Measurements from ENCODE around the gene ARHGAP10. TPM values are rescaled to one million over a fixed set of nuclear protein-coding genes. Genes with fewer than 3 reads are reported as not detected.

ARHGAP10 gene
- total RNA-seq, 4 donors from 2014 or later = 153 to 404 (median 215) TPM

- Histone ChIP-seq H3K27ac (no peak overlapping the region), H3K4me3 (no peak overlapping the region), H3K36me3 (peaks cover 0 to 7% of the 10 kb centered on the region in 2 donors), H3K9me3 (peaks cover 0 to 4% (median 0%) of the 10 kb centered on the region in 3 donors), H3K27me3 (no peaks in the 10 kb centered on the region), H3K4me1 (no peaks in the 10 kb centered on the region)
- ATAC-seq = no peak
- WGBS, 2 donors (ENCODE audit: low coverage in 1 of 2) = 56 to 71% methylated on average over 4 of the region's 4 CpGs
- TF ChIP-seq CTCF (IDR thresholded peaks at IDR 0.05) (no peak), POLR2AphosphoS5 (IDR thresholded peaks at IDR 0.05) (no peak), EP300 (IDR thresholded peaks at IDR 0.05) (no peak), POLR2A (IDR thresholded peaks at IDR 0.05) (no peak)
Measured at GRCh38 chr4:148101790-148102189, 369.9 kb downstream of the ARHGAP10 start.

GRCh38 chr4:148103597-148104355 is 371.9 kb downstream of the ARHGAP10 start:
- WGBS, 2 donors (ENCODE audit: low coverage in 1 of 2) = 89 to 94% methylated on average over 2 to 7 of the region's 7 CpGs

GRCh38 chr4:148108766-148109165 is 376.9 kb downstream of the ARHGAP10 start:
- Histone ChIP-seq H3K27ac (no peak overlapping the region), H3K9me3 (peaks cover 0 to 4% (median 0%) of the 10 kb centered on the region in 3 donors), H3K36me3 (peaks cover 0 to 59% of the 10 kb centered on the region in 2 donors), H3K27me3 (no peaks in the 10 kb centered on the region), H3K4me1 (no peaks in the 10 kb centered on the region), H3K4me3 (no peak overlapping the region)
- no peak for TF ChIP-seq POLR2AphosphoS5 (IDR thresholded peaks at IDR 0.05)
- TF ChIP-seq POLR2A (IDR thresholded peaks at IDR 0.05) = no peak
- no peak for TF ChIP-seq EP300 (IDR thresholded peaks at IDR 0.05)
- TF ChIP-seq CTCF (IDR thresholded peaks at IDR 0.05) = no peak
- ATAC-seq = no peak
- WGBS, 2 donors (ENCODE audit: low coverage in 1 of 2) = 89 to 100% methylated on average over 6 to 7 of the region's 7 CpGs

More at GRCh38 chr4:148103597-148104355, 371.9 kb downstream of the ARHGAP10 start:
- ATAC-seq = no peak
- TF ChIP-seq POLR2A (IDR thresholded peaks at IDR 0.05) = no peak
- no peak for TF ChIP-seq CTCF (IDR thresholded peaks at IDR 0.05)
- no peak for TF ChIP-seq POLR2AphosphoS5 (IDR thresholded peaks at IDR 0.05)
- TF ChIP-seq EP300 (IDR thresholded peaks at IDR 0.05) = no peak
- Histone ChIP-seq H3K36me3 (peaks cover 0 to 26% of the 10 kb centered on the region in 2 donors), H3K4me1 (no peaks in the 10 kb centered on the region), H3K4me3 (no peak overlapping the region), H3K27ac (no peak overlapping the region), H3K27me3 (no peaks in the 10 kb centered on the region), H3K9me3 (peaks cover 0 to 4% (median 0%) of the 10 kb centered on the region in 3 donors)

GRCh38 chr4:148109216-148109615 is 377.3 kb downstream of the ARHGAP10 start:
- Histone ChIP-seq H3K4me3 (no peak overlapping the region), H3K4me1 (no peaks in the 10 kb centered on the region), H3K27me3 (no peaks in the 10 kb centered on the region), H3K36me3 (peaks cover 0 to 62% of the 10 kb centered on the region in 2 donors), H3K9me3 (peaks cover 0 to 4% (median 0%) of the 10 kb centered on the region in 3 donors), H3K27ac (no peak overlapping the region)
- TF ChIP-seq CTCF (IDR thresholded peaks at IDR 0.05) = no peak
- ATAC-seq = no peak
- 88 to 93% methylated on average over 3 of the region's 3 CpGs for whole genome bisulfite sequencing, 2 donors (ENCODE audit: low coverage in 1 of 2)

GRCh38 chr4:148110169-148110568 is 378.3 kb downstream of the ARHGAP10 start:
- Histone ChIP-seq H3K4me3 (no peak overlapping the region), H3K9me3 (peaks cover 0 to 4% (median 0%) of the 10 kb centered on the region in 3 donors), H3K27ac (no peak overlapping the region), H3K36me3 (peaks cover 0 to 62% of the 10 kb centered on the region in 2 donors), H3K4me1 (no peaks in the 10 kb centered on the region), H3K27me3 (no peaks in the 10 kb centered on the region)
- 100% methylated on average over 3 of the region's 3 CpGs for WGBS, 2 donors (ENCODE audit: low coverage in 1 of 2)
- no peak for ATAC-seq
- TF ChIP-seq EP300 (IDR thresholded peaks at IDR 0.05) (no peak), POLR2AphosphoS5 (IDR thresholded peaks at IDR 0.05) (no peak), CTCF (IDR thresholded peaks at IDR 0.05) (no peak), POLR2A (IDR thresholded peaks at IDR 0.05) (no peak)

Data from gastroesophageal sphincter (tissue), 4 donors.